HepG2 (cell line): ENCODE measurements around the gene ICAM2. TPM values are rescaled to one million over a fixed set of nuclear protein-coding genes. Genes with fewer than 3 reads are reported as not detected.

Experiments
- ASH2L ChIP-seq: fragments of 300-600, 200-600 bp; sonication (generic); IDR thresholded peaks from 2 replicates; pipeline ENCODE4 v1.7.0; 2017; ENCODE audit warnings: low read depth, mild to moderate bottlenecking, moderate library complexity, mixed read lengths, low read length; ENCODE audit not compliant: insufficient read length
- ATM ChIP-seq: fragments of 450-650 bp; IDR thresholded peaks from 2 replicates; pipeline ENCODE4 v1.7.1; 2017; ENCODE audit warnings: mild to moderate bottlenecking, borderline replicate concordance
- CBX5 ChIP-seq: sonication (generic); formaldehyde crosslinking; IDR thresholded peaks from 2 replicates; pipeline ENCODE4 v1.4.0; 2020; ENCODE audit warnings: missing genetic modification reagents, borderline replicate concordance
- FLYWCH1 ChIP-seq: sonication (generic); formaldehyde crosslinking; IDR thresholded peaks from 2 replicates; pipeline ENCODE4 v1.8.1; 2023; ENCODE audit warnings: mild to moderate bottlenecking, missing genetic modification reagents
- GATAD2A ChIP-seq: IDR thresholded peaks from 2 replicates; pipeline ENCODE4 v1.6.1; 2016
- KLF15 ChIP-seq: sonication (generic); formaldehyde crosslinking; IDR thresholded peaks from 2 replicates; pipeline ENCODE4 v1.8.1; 2023; ENCODE audit warnings: borderline replicate concordance, mild to moderate bottlenecking, inconsistent platforms, missing genetic modification reagents, mixed read lengths
- MXI1 ChIP-seq: IDR thresholded peaks from 3 replicates; pipeline ENCODE4 v1.6.1; 2012; ENCODE audit warnings: low read depth, low read length, inconsistent platforms, borderline replicate concordance
- NFKB2 ChIP-seq: sonication (generic); formaldehyde crosslinking; IDR thresholded peaks from 2 replicates; pipeline ENCODE4 v1.4.0; 2020; ENCODE audit warnings: missing genetic modification reagents, borderline replicate concordance
- RFXANK ChIP-seq: IDR thresholded peaks from 2 replicates; pipeline ENCODE4 v1.6.1; 2016
- RXRB ChIP-seq: IDR thresholded peaks from 2 replicates; pipeline ENCODE4 v1.6.1; 2016; ENCODE audit warnings: borderline replicate concordance, missing genetic modification reagents, missing compliant biosample characterization
- SMAD3 ChIP-seq: sonication (generic); formaldehyde crosslinking; IDR thresholded peaks from 2 replicates; pipeline ENCODE4 v1.4.0; 2020; ENCODE audit warnings: missing genetic modification reagents
- SYNCRIP ChIP-seq: fragments of 200-400 bp; formaldehyde crosslinking; IDR thresholded peaks from 2 replicates; pipeline ENCODE4 v1.6.1; 2018; ENCODE audit warnings: mild to moderate bottlenecking, low read depth, low read length; ENCODE audit not compliant: insufficient read depth
- TEF ChIP-seq: sonication (generic); formaldehyde crosslinking; IDR thresholded peaks from 2 replicates; pipeline ENCODE4 v1.5.0; 2020; ENCODE audit warnings: missing genetic modification reagents
- ZNF180 ChIP-seq: sonication (generic); formaldehyde crosslinking; IDR thresholded peaks from 2 replicates; pipeline ENCODE4 v1.4.0; 2020; ENCODE audit warnings: low read depth, missing genetic modification reagents, borderline replicate concordance
- ZNF446 ChIP-seq: sonication (generic); formaldehyde crosslinking; IDR thresholded peaks from 2 replicates; pipeline ENCODE4 v1.5.0; 2020; ENCODE audit warnings: mild to moderate bottlenecking, missing genetic modification reagents
- ZNF616 ChIP-seq: sonication (generic); formaldehyde crosslinking; IDR thresholded peaks from 2 replicates; pipeline ENCODE4 v1.5.0; 2020; ENCODE audit warnings: low read depth, mild to moderate bottlenecking, missing genetic modification reagents
- polyA plus RNA-seq, 8 experiments: library from polyadenylated mRNA; depleted of rRNA in 3 of 8; stranded (reverse) in 7 of 8; unstranded in 1 of 8; fragments of >200 nt; fragmentation: Illumina TruSeq in 4 of 8; extraction: Trizol in 4 of 8; gene quantifications; 2 replicates each; pipeline versions ENCODE4 v1.2.1 to v1.2.3, GENCODE V29; 2011 to 2016; ENCODE audit warnings: low read depth in 4 of 8, missing spikeins in 1 of 8, mixed read lengths in 1 of 8; ENCODE audit not compliant: insufficient read depth in 1 of 8
- total RNA-seq, 5 experiments: library from RNA; depleted of rRNA; stranded (reverse); fragments of >200 nt; fragmentation: Illumina TruSeq; extraction: Trizol; gene quantifications; 2 replicates each; pipeline ENCODE4 v1.2.3, GENCODE V29; 2016; ENCODE audit warnings: low read depth in 1 of 5
- TF ChIP-seq, protein P1 (sequence below): sonication (generic); formaldehyde crosslinking; IDR thresholded peaks from 2 replicates; pipeline ENCODE4 v1.8.0; 2022; ENCODE audit warnings: mild to moderate bottlenecking, missing genetic modification reagents, borderline replicate concordance
- TF ChIP-seq, protein P2 (sequence below): sonication (generic); formaldehyde crosslinking; conservative IDR thresholded peaks from 2 replicates; pipeline ENCODE4 v1.5.0; 2020; ENCODE audit warnings: missing genetic modification reagents
- TF ChIP-seq, protein P3 (sequence below): IDR thresholded peaks from 2 replicates; pipeline ENCODE4 v1.6.1; 2016; ENCODE audit warnings: low read depth
- TF ChIP-seq, protein P4 (sequence below): sonication (generic); formaldehyde crosslinking; conservative IDR thresholded peaks from 2 replicates; pipeline ENCODE4 v1.4.0; 2020; ENCODE audit warnings: missing genetic modification reagents
- TF ChIP-seq, protein P5 (sequence below): IDR thresholded peaks from 2 replicates; pipeline ENCODE4 v1.6.1; 2016; ENCODE audit warnings: low read depth, control low read depth

Gene ICAM2
- total and polyA plus RNA-seq, 2 of the 13 experiments (the other 11 are each of a cell fraction or from before 2014, with no cell fraction given), result 10.9 to 20.8 TPM

DNA sequence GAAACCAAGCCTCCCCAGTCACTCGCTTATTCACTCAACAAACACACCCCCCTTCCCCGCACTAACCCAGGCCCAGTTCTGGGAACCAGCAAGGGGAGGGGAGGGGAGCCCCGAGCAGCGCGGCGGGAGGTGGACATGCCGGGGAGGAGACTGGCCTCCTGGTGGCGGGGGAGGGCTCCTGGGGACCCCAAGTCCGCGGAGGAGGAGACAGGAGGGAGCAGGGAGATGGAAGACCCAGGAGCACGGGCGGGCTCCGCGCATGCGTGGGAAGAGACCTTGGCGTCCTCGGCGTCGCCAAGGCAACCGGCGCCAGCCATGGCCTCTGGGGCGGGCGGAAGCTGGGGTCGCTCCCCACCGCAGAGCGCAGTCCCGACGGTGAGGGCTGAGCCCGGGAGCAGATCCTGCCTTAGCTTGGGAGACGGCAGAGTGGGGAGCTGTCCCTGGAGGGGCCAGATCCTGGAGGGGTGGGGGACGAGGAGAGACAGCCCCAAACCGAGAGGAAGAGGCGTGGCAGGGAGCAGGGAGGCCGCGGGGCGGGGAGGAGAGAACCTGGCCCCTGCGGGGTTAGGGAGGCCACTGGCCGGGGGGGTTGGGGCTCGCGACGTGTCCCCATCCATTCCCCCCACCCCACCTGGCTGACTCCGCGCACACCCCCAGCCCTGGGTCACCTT lies 22.2 kb downstream of the ICAM2 start, which contains the start of gene PRR29 (continued):
- TF ChIP-seq CBX5 (CRISPR knock-in tag) (no peak; the same call in 1 of the 2 replicates), MXI1 (peak; percentile 93), RFXANK (CRISPR knock-in tag) (no peak), SMAD3 (no peak), ZNF180 (CRISPR knock-in tag) (no peak), SYNCRIP (no peak), TEF (CRISPR knock-in tag) (no peak), RXRB (CRISPR knock-in tag) (peak; percentile 33; the same call in 1 of the 2 replicates), ATM (no peak), ZNF616 (CRISPR knock-in tag) (peak; percentile 48; the same call in 1 of the 2 replicates), ZNF446 (no peak), KLF15 (CRISPR knock-in tag) (no peak), NFKB2 (0 out of 2 replicates have a peak, but pooled peaks have one; percentile 32), GATAD2A (CRISPR knock-in tag) (no peak), FLYWCH1 (CRISPR knock-in tag) (no peak), ASH2L (no peak)
- TF ChIP-seq, protein P1, sequence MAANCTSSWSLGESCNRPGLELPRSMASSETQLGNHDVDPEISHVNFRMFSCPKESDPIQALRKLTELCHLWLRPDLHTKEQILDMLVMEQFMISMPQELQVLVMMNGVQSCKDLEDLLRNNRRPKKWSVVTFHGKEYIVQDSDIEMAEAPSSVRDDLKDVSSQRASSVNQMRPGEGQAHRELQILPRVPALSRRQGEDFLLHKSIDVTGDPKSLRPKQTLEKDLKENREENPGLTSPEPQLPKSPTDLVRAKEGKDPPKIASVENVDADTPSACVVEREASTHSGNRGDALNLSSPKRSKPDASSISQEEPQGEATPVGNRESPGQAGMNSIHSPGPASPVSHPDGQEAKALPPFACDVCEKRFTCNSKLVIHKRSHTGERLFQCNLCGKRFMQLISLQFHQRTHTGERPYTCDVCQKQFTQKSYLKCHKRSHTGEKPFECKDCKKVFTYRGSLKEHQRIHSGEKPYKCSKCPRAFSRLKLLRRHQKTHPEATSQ, result no peak
- TF ChIP-seq, protein P2, sequence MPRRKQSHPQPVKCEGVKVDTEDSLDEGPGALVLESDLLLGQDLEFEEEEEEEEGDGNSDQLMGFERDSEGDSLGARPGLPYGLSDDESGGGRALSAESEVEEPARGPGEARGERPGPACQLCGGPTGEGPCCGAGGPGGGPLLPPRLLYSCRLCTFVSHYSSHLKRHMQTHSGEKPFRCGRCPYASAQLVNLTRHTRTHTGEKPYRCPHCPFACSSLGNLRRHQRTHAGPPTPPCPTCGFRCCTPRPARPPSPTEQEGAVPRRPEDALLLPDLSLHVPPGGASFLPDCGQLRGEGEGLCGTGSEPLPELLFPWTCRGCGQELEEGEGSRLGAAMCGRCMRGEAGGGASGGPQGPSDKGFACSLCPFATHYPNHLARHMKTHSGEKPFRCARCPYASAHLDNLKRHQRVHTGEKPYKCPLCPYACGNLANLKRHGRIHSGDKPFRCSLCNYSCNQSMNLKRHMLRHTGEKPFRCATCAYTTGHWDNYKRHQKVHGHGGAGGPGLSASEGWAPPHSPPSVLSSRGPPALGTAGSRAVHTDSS, result no peak
- TF ChIP-seq, protein P3, sequence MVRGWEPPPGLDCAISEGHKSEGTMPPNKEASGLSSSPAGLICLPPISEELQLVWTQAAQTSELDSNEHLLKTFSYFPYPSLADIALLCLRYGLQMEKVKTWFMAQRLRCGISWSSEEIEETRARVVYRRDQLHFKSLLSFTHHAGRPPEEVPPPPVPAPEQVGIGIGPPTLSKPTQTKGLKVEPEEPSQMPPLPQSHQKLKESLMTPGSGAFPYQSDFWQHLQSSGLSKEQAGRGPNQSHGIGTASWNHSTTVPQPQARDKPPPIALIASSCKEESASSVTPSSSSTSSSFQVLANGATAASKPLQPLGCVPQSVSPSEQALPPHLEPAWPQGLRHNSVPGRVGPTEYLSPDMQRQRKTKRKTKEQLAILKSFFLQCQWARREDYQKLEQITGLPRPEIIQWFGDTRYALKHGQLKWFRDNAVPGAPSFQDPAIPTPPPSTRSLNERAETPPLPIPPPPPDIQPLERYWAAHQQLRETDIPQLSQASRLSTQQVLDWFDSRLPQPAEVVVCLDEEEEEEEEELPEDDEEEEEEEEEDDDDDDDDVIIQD (CRISPR knock-in tag), result no peak
- TF ChIP-seq, protein P4, sequence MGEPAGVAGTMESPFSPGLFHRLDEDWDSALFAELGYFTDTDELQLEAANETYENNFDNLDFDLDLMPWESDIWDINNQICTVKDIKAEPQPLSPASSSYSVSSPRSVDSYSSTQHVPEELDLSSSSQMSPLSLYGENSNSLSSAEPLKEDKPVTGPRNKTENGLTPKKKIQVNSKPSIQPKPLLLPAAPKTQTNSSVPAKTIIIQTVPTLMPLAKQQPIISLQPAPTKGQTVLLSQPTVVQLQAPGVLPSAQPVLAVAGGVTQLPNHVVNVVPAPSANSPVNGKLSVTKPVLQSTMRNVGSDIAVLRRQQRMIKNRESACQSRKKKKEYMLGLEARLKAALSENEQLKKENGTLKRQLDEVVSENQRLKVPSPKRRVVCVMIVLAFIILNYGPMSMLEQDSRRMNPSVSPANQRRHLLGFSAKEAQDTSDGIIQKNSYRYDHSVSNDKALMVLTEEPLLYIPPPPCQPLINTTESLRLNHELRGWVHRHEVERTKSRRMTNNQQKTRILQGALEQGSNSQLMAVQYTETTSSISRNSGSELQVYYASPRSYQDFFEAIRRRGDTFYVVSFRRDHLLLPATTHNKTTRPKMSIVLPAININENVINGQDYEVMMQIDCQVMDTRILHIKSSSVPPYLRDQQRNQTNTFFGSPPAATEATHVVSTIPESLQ, result no peak
- TF ChIP-seq, protein P5, sequence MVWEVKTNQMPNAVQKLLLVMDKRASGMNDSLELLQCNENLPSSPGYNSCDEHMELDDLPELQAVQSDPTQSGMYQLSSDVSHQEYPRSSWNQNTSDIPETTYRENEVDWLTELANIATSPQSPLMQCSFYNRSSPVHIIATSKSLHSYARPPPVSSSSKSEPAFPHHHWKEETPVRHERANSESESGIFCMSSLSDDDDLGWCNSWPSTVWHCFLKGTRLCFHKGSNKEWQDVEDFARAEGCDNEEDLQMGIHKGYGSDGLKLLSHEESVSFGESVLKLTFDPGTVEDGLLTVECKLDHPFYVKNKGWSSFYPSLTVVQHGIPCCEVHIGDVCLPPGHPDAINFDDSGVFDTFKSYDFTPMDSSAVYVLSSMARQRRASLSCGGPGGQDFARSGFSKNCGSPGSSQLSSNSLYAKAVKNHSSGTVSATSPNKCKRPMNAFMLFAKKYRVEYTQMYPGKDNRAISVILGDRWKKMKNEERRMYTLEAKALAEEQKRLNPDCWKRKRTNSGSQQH (CRISPR knock-in tag), result no peak
